Limb (tissue), 2 donors: Measurements from ENCODE around the gene TMEM37.

Experiments
- DNase-seq, 2 donors: peaks; one replicate each; pipeline ENCODE4 v3.0.0-alpha.2; 2016; ENCODE audit errors: extremely low spot score in 2 of 2

The TMEM37 gene

DNA sequence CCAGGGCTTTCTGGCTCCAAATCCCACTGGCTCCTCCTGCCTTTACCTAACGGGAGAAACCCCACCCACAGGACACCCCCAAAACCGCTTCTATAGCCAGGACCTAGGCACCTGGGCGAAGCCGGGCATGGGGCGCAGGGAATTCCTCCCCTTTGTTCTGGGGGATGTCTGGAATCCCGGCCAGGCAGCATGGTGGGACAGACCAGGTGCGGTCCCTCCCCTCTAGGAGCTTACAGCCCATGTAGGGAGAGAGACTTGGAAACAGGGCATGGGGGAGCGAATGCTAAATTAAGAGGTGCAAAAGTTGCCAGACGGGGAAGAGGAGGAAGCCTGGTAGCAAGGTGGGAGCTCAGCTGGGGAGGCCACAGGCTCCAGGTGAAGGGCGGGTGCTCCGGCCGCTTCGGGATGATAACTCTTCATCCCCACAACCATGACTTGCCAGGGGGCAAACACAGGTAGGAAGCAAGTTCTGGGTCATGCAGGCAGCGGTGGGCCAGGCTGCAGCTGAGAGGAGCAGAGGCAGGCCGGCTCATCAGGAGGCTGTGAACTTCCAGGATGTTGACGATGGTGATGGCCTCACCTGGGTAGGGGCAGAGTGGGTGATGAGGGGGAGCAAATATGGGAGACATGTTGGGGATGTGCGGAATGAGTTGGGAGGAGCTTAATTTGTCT lies 1.3 kb downstream of the TMEM37 start:
- no peak for DNase-seq

DNA sequence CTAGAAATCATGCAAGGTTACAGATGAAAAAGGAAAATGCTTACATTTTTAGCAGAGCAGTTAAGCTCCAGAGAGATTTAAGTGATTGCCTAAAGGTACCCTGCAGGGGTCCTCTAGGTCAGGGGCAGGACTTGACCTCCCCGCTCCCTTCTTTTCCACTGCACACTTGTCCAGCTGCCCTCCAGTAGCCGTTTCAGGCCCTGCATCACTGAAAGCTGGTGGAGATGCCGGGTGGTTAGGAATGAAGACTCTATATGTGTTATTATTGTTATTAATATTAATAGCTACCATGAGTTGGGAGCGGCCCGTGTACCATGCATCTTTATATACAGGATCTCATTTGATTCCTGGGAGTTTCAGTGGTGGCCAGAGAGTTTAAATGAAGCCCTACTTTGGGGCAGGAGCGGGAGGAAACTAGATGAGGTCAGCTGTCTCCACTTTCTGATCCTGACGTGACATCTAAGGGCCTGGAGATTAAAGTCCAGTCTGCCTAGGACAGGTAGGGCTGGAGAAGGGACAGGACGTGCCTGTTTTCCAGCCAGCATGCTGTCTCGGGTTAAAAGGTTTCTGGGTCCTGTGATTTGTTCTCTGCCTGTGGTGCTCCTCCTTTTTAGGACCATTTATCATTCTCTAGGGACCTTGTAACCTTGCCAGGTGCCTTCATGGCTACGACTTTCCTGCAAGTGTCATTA lies 2.1 kb downstream of the TMEM37 start:
- DNase-seq, result no peak

DNA sequence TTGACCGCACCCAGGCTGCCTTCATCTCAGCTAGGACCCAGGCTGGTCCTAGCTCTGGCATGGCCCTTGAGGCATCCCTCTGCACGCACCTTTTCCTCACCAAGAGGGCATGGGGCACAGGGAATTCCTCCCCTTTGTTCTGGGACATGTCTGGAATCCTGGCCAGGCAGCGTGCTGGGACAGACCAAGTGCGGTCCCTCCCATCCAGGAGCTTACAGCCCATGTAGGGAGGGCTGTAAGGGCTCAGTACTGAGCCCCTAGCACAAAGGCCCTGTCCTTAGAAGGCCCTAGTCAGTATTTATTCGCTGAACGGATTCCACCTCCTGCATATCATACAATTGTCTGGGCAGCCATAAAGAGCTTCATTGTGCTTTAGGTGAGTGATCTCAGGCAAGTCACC lies 3.0 kb downstream of the TMEM37 start:
- DNase-seq, result no peak

DNA sequence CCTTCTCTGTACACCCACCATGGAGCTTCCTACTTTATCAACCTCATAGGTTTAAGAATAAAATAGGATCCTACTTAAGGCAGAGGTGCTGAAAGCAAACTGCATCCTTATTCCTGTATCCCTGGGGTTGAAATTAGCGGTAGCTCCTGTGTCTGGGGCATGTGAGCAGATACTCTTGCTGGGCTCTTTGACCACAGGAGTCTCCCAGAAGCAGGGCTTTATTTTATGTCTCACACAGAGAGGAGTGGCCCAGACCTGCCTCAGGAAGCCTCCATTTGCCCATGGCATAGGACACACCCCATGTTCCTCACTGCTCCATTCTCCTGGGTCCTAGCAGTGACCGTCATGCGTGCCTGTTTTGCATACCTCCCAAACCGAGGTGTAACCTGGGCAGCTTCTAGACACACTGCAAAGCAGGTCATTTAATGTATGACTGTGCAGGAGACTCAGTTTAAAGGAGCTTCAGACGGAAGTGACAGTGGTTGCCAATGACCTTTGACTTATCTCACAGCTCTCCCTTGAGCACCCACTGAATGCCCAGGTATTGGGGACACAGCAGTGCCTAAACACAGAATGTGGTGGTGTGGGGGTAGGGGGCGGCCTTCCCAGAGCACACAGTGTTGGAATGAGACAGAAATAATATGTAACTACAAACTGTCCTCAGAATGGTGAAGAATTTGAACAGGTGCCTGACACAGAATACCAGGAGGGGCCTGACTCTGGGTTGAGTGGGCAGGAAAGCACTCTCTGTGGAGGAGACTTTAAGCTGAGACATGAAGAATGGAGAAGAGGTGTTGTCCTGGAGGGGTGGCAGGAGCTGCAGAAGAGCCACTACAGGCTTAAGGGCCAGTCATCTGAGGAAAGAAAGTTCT lies 3.7 kb downstream of the TMEM37 start:
- DNase-seq, result no peak

DNA sequence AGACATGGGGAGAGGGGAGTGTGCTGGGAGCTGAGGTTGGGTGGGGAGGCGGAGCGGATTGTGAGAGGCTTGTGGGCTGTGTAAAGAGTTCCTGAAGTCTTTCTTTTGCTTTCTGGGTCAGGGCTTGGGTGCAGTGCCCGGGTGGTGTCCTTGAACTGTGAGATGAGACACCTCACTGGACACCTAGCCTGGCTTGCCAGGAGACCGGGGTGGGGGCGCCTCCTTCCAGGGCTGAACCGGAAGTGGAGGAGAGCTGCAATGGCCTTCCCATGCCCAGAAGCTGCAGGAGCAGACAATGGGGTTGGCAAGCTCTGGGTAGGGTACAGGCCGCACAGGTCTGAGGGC lies 4.3 kb downstream of the TMEM37 start:
- no peak for DNase-seq

DNA sequence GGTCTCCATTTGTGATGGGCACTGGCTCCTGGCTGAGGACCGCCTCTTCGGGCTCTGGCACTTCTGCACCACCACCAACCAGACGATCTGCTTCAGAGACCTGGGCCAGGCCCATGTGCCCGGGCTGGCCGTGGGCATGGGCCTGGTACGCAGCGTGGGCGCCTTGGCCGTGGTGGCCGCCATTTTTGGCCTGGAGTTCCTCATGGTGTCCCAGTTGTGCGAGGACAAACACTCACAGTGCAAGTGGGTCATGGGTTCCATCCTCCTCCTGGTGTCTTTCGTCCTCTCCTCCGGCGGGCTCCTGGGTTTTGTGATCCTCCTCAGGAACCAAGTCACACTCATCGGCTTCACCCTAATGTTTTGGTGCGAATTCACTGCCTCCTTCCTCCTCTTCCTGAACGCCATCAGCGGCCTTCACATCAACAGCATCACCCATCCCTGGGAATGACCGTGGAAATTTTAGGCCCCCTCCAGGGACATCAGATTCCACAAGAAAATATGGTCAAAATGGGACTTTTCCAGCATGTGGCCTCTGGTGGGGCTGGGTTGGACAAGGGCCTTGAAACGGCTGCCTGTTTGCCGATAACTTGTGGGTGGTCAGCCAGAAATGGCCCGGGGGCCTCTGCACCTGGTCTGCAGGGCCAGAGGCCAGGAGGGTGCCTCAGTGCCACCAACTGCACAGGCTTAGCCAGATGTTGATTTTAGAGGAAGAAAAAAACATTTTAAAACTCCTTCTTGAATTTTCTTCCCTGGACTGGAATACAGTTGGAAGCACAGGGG lies 5.5 kb downstream of the TMEM37 start:
- no peak for DNase-seq

DNA sequence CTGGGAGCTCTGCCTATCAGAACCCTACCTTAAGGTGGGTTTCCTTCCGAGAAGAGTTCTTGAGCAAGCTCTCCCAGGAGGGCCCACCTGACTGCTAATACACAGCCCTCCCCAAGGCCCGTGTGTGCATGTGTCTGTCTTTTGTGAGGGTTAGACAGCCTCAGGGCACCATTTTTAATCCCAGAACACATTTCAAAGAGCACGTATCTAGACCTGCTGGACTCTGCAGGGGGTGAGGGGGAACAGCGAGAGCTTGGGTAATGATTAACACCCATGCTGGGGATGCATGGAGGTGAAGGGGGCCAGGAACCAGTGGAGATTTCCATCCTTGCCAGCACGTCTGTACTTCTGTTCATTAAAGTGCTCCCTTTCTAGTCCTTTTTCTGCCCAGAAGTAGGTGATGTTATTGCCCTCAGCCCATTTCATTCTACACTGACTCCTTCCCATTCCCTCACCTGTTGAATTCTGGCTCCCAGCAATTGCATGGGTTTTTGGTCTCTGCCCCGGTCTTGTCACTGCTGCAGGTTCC lies 6.5 kb downstream of the TMEM37 start:
- DNase-seq, result no peak

DNA sequence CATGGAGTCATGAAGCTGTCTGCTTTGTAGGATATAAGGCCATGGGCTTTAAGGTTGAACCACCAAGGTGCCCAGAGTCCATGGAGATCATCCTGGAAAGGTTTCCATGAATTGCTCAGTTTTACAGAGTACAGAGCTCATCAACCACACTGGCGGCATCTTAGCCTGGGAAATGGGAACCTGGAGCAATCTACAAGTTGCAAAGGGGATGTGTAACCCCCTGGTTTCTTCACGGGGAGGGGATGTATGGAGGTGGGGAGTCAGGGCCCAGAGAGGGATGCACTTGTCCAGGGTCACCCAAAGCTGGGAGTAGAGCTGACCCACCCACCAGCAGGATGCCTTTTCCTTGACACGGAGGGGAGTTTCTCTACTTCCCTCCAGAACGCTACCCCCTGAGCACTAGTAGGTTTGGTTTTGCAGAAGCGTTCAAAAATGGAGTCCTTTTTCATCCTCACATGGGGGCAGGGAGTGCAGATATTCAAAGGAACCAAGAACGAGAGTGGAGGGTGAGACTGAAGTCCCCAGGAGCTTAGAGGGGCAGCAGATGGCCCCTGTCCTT lies 7.2 kb downstream of the TMEM37 start:
- DNase-seq, result no peak

DNA sequence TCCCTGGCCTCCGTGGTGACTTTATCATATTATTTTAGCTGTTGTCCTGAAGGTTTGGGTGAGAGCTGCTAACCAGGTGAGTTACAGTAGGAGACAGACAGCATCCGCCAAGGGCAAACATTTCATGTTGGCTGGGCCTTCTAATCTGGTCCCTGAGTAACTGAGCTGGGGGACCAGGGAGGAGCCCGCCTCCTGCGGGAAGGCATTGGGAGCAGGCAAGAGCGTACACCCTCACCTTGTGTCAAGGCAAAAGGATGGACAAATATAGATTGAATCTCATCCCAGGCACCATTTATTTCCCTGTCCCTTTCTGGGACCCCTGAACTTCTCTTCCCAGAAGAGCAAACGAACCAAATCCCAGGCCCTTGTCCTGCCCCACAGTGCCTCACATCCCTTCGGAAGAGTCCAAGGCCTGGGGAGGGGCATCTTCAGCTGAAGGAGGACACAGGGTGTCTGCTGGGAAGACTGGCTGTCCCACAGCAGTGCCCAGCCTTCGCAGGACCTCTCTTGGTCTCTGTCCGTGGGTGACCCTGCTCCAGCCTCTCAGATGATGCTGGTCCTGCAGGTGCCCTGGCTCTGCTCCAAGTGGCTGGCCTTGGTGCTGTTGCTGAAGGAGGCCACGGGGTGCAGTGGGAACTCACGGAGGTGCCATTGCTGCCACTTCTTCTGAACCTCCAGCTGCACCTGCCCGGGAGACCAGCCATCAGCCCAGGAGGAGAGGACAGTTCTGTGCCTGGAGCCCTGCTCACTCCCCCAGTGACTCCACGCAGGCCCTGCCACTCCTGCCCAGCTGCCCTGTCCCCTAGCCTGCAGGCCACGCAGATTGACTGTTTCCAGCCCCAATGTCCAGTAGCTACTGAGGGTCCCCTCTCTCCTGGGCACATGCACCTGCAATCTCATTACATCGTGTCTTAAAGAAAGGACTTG lies 8.2 kb downstream of the TMEM37 start:
- peak in 1 of 2 donors; percentile 22 for DNase-seq

DNA sequence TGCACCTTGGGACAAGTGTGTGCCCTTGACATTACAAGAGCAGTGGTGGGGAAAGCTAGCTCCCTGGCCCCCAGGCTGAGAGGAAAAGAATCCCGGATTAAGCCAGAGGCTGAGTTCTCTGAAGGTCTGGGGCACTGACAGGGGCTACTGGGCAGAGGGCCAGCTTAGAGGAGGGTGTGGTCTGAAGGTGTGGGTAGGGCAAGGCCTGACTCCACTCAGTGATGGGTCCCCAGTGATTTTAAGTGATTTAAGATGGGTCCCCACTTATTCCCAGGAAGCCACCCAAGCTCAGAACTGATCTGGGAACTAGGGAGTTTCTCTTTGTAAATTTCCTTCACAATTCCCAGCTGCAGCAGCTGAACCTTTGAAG lies 8.8 kb downstream of the TMEM37 start:
- peak in 1 of 2 donors; percentile 27 for DNase-seq

DNA sequence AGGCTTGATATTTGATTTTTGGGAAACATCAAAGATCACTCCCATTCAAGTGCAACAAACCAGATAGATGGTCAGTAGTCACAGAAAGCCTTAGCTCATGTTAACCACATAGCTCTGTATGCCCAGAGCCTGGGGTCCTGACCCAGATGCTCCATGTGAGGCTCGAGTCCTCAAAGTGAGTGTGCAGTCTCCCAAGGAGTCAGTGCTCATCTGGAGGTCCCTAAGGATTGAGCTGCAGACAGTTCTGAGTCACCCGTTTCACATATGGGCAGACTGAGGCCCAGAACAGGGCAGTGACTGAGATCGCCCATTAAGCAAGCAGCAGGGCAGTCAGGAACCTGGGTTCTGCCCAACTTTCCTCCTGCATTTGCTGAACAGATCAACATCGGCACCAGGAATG lies 9.2 kb downstream of the TMEM37 start:
- peak in 1 of 2 donors; percentile 5 for DNase-seq

DNA sequence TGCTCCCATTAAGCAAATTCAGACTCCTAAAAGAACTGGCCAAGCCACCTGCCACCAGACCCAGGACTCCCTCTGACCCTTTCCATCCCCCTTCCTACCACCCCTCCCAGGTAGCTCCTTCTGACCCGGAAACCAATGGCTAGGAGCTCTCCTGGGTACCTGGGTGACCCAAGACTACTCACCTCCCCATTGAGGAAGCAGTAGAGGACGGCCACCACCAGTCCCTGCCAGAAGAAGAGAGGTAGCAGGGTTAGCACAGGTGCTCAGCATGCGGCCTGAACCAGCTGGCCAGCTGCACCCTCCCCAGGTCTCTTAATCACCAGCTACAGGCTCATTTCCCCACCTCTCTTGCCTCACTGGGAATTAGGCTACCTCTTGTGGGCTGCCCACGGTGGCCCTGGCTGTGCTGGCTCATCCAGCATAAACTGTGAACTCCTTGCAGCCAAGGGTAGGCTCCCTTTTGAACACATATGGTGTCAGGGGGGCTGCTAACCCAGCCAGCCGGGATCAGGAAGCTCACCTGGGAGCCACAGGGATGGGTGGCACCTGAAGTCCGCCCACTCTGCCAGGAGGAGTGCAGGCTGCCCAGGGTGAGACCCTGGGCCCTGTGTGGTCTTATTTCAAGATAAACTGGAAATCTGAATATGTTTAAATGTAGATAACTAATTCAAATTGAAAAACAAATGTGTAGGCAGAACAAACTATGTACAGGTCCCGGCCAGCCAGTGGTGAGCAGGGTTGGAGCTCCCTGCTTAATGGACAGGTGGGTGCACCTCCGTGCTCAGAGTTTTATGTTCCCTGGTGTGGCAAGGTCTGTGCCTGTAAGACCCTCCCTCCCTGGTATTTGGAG lies 9.9 kb downstream of the TMEM37 start:
- DNase-seq, result peak in 1 of 2 donors; percentile 11

DNA sequence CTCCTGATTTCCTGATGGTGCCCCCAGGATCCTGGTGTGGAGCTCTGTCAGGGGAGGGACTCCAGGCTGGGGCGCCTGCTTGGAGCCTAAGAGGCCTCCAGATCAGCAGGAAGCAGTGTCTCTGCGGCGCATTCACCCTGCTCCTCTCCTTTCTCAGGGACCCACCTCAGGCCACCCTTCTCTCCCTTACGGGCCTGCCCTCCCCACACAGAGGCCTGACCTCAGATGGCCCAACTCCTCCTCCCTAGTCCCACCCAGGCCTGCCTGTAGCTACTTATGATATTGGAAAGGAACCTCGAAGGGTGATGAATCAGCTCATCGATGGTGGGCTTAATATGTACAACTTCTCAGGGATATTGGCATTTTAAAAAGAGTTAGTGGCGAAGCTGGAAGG lies 10.6 kb downstream of the TMEM37 start:
- no peak for DNase-seq

DNA sequence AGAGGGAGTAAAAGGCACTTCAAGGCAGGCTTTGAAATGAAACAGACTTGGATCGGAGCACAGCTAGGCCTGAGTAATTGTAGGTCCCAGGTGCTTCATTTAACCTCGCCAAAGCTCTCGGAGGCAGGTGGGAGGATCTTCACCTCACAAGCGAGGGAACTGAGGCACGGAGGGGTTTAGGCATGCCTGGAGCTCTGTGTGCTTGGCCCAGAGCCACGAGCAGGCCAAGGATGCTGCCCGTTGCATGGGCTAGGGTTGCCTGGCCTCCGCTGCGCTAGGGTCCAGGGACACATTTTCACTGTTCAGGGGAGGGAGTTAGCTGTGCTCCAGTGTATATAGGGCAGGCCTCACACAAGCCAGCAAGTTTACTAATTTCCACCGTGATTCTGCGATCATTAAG lies 11.2 kb downstream of the TMEM37 start:
- peak in 1 of 2 donors; percentile 6 for DNase-seq

DNA sequence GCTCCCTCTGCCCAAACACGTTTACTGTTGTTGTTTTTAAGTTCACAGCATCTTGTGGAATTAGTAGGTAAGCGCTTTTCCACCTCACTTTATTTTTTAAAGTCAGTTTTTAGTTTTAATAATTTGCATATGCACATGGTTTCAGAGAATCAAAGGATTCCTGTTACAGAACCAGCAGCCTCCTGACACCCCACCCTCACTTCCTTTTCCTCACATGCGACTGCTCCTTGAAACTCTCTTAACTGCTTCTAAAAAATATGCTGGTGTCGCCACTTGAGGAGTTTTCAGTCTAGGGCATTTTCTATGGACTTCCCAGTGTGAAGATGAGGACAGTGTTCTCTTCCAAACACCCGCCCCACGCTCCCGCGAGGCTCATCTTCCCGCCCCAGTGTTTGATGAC lies 14.4 kb downstream of the TMEM37 start:
- DNase-seq, result no peak

DNA sequence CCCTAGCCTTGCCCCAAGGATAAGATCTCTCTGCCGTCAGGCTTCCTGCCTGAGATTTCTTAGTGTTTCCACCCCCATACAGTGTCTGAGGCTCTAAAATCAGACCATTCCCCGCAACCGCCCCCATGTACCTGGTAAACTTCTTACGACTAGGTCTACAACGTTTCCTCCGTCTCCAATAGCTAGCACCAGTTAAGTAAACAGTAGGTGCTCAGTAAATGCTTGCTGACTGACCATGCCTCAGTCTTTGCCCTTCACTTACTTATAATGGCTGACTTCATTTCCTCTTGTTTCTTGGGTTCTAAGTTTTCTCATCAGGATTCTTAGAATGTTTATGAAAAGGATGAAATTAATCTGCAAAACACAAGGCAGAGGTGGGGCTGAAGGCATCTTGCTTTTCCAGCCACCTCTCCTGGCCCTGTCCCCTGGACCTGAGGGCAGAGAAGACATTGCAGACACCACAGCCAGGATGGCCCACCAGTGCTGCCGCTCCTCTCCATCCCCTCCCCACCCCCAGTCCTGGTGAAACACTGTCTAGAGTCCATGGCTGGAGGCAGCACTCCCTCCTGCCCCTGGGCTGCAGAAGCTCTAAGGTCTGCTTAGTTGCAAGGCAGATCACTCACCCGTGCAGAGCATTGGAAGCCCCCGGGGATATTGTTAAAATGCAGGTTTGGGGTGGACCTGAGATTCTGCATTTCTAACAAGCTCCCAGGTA lies 16.9 kb downstream of the TMEM37 start:
- no peak for DNase-seq

DNA sequence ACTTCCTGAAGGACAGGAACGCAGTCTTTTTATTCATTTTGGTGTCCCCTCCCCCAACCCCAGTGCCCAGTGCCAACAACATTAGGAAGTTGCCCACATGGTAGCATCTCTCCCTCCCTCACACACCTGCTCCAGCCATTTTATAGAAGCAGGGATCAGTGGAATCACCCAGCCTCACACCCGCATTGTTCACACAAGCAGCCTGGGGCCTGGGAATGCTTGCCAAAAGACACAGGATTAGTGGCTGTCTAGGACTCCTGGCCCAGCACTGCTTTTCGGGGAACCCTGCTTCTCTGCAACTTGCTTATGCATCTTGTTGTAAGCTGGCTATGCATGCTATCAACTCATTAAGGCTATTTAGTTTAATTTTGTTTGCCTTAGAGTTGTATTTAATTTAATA lies 17.9 kb downstream of the TMEM37 start:
- no peak for DNase-seq

DNA sequence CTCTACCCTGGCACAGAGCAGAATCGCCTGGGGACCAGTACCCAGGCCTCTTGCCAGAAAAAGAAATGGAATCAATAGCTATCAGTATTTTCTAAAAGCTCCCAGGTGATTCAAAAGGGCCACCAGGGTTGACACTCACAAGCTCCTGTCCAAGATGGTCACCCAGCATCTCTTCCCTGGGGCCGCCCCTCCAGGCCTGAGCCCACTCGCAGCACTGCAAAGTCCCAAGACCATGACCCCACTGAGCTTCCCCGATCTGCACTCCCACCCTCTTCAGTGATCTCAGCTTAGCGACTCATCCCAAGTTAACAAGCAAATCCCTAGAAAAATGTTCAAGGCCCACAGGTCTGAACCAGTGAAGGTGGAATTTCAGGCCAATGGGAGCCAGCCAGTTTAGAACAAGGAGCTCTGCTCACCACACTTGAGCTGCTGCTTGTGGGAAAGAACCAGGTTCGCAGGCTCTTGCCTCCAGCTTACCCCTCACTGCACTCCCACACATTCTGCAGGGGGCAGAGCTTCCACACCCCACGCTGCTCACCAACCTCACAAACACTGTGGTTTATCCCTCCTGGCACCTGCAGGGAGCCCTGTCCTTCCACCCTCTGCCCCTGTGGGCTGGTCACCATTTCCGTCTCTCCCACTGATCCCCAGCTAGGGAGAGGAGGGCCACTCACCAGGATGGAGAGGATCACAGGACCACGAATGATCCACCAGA lies 19.8 kb downstream of the TMEM37 start:
- DNase-seq, result no peak
